ENCODE results near the gene VCX. TPM values are rescaled to one million over a fixed set of nuclear protein-coding genes. Genes with fewer than 3 reads are reported as not detected.

The VCX gene
- total RNA-seq, 1 experiment from 2014 or later: 0.68 TPM

GRCh38 chrX:7828594-7828993 lies 14.4 kb upstream of the VCX start (continued):
- TF ChIP-seq, protein P1, sequence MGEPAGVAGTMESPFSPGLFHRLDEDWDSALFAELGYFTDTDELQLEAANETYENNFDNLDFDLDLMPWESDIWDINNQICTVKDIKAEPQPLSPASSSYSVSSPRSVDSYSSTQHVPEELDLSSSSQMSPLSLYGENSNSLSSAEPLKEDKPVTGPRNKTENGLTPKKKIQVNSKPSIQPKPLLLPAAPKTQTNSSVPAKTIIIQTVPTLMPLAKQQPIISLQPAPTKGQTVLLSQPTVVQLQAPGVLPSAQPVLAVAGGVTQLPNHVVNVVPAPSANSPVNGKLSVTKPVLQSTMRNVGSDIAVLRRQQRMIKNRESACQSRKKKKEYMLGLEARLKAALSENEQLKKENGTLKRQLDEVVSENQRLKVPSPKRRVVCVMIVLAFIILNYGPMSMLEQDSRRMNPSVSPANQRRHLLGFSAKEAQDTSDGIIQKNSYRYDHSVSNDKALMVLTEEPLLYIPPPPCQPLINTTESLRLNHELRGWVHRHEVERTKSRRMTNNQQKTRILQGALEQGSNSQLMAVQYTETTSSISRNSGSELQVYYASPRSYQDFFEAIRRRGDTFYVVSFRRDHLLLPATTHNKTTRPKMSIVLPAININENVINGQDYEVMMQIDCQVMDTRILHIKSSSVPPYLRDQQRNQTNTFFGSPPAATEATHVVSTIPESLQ (CRISPR knock-in tag; IDR thresholded peaks at IDR 0.05): no peak
- TF ChIP-seq USF2 (CRISPR knock-in tag; IDR thresholded peaks at IDR 0.05): no peak
- TF ChIP-seq JAZF1 (CRISPR knock-in tag; IDR thresholded peaks at IDR 0.05): no peak
- TF ChIP-seq SMAD3 (CRISPR knock-in tag; IDR thresholded peaks at IDR 0.05; ENCODE audit: borderline replicate concordance): no peak
- no peak for TF ChIP-seq MLX (CRISPR knock-in tag; IDR thresholded peaks at IDR 0.05)
- TF ChIP-seq GRHL2 (CRISPR knock-in tag; IDR thresholded peaks at IDR 0.05; ENCODE audit: insufficient replicate concordance, severe bottlenecking): no peak
- TF ChIP-seq ETV6 (CRISPR knock-in tag; IDR thresholded peaks at IDR 0.05): no peak
- TF ChIP-seq, protein P2, sequence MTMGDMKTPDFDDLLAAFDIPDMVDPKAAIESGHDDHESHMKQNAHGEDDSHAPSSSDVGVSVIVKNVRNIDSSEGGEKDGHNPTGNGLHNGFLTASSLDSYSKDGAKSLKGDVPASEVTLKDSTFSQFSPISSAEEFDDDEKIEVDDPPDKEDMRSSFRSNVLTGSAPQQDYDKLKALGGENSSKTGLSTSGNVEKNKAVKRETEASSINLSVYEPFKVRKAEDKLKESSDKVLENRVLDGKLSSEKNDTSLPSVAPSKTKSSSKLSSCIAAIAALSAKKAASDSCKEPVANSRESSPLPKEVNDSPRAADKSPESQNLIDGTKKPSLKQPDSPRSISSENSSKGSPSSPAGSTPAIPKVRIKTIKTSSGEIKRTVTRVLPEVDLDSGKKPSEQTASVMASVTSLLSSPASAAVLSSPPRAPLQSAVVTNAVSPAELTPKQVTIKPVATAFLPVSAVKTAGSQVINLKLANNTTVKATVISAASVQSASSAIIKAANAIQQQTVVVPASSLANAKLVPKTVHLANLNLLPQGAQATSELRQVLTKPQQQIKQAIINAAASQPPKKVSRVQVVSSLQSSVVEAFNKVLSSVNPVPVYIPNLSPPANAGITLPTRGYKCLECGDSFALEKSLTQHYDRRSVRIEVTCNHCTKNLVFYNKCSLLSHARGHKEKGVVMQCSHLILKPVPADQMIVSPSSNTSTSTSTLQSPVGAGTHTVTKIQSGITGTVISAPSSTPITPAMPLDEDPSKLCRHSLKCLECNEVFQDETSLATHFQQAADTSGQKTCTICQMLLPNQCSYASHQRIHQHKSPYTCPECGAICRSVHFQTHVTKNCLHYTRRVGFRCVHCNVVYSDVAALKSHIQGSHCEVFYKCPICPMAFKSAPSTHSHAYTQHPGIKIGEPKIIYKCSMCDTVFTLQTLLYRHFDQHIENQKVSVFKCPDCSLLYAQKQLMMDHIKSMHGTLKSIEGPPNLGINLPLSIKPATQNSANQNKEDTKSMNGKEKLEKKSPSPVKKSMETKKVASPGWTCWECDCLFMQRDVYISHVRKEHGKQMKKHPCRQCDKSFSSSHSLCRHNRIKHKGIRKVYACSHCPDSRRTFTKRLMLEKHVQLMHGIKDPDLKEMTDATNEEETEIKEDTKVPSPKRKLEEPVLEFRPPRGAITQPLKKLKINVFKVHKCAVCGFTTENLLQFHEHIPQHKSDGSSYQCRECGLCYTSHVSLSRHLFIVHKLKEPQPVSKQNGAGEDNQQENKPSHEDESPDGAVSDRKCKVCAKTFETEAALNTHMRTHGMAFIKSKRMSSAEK (CRISPR knock-in tag; IDR thresholded peaks at IDR 0.05; ENCODE audit: borderline replicate concordance): no peak
- TF ChIP-seq ZNF121 (CRISPR knock-in tag; IDR thresholded peaks at IDR 0.05): no peak
- no peak for TF ChIP-seq GABPB1 (CRISPR knock-in tag; IDR thresholded peaks at IDR 0.05)
- TF ChIP-seq, protein P3, sequence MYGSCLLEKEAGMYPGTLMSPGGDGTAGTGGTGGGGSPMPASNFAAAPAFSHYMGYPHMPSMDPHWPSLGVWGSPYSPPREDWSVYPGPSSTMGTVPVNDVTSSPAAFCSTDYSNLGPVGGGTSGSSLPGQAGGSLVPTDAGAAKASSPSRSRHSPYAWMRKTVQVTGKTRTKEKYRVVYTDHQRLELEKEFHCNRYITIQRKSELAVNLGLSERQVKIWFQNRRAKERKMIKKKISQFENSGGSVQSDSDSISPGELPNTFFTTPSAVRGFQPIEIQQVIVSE (CRISPR knock-in tag; IDR thresholded peaks at IDR 0.05; ENCODE audit: borderline replicate concordance): no peak

- Mint-ChIP-seq H3K27me3 (ENCODE audit: low read depth) (no peaks in the 10 kb centered on the region), H3K4me3 (no peak overlapping the region), H3K9me3 (no peaks in the 10 kb centered on the region), H3K36me3 (no peaks in the 10 kb centered on the region), H3K4me1 (no peaks in the 10 kb centered on the region), H3K27ac (no peak overlapping the region)
- ATAC-seq (no peak), DNase-seq (ENCODE audit: low spot score) (no peak)
- ChIA-PET CTCF (no interaction called here), POLR2A (no interaction called here)
- TF ChIP-seq, protein P4, sequence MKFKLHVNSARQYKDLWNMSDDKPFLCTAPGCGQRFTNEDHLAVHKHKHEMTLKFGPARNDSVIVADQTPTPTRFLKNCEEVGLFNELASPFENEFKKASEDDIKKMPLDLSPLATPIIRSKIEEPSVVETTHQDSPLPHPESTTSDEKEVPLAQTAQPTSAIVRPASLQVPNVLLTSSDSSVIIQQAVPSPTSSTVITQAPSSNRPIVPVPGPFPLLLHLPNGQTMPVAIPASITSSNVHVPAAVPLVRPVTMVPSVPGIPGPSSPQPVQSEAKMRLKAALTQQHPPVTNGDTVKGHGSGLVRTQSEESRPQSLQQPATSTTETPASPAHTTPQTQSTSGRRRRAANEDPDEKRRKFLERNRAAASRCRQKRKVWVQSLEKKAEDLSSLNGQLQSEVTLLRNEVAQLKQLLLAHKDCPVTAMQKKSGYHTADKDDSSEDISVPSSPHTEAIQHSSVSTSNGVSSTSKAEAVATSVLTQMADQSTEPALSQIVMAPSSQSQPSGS (CRISPR knock-in tag; IDR thresholded peaks at IDR 0.05; ENCODE audit: borderline replicate concordance, low read depth): no peak
- TF ChIP-seq ZNF416 (CRISPR knock-in tag; IDR thresholded peaks at IDR 0.05) (no peak), FOXJ3 (CRISPR knock-in tag; IDR thresholded peaks at IDR 0.05; ENCODE audit: borderline replicate concordance) (no peak), TCF7 (CRISPR knock-in tag; IDR thresholded peaks at IDR 0.05; ENCODE audit: low read depth) (no peak), CBFB (CRISPR knock-in tag; IDR thresholded peaks at IDR 0.05; ENCODE audit: low read depth) (no peak), ZNF219 (CRISPR knock-in tag; IDR thresholded peaks at IDR 0.05; ENCODE audit: borderline replicate concordance) (no peak), JUN (CRISPR knock-in tag; IDR thresholded peaks at IDR 0.05) (no peak), NR2C2 (CRISPR knock-in tag; IDR thresholded peaks at IDR 0.05) (no peak), SOX15 (CRISPR knock-in tag; IDR thresholded peaks at IDR 0.05) (no peak)
- TF ChIP-seq, protein P5, sequence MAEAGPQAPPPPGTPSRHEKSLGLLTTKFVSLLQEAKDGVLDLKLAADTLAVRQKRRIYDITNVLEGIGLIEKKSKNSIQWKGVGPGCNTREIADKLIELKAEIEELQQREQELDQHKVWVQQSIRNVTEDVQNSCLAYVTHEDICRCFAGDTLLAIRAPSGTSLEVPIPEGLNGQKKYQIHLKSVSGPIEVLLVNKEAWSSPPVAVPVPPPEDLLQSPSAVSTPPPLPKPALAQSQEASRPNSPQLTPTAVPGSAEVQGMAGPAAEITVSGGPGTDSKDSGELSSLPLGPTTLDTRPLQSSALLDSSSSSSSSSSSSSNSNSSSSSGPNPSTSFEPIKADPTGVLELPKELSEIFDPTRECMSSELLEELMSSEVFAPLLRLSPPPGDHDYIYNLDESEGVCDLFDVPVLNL (CRISPR knock-in tag; IDR thresholded peaks at IDR 0.05; ENCODE audit: borderline replicate concordance, low read depth): no peak
- TF ChIP-seq, protein P6, sequence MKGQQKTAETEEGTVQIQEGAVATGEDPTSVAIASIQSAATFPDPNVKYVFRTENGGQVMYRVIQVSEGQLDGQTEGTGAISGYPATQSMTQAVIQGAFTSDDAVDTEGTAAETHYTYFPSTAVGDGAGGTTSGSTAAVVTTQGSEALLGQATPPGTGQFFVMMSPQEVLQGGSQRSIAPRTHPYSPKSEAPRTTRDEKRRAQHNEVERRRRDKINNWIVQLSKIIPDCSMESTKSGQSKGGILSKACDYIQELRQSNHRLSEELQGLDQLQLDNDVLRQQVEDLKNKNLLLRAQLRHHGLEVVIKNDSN (CRISPR knock-in tag; IDR thresholded peaks at IDR 0.05): no peak
Observed at GRCh38 chrX:7841084-7841805, 1.7 kb upstream of the VCX start.

All from WTC11 (cell line).